ENCODE measurements around the gene RTN4RL1. TPM values are rescaled to one million over a fixed set of nuclear protein-coding genes. Genes with fewer than 3 reads are reported as not detected.

RTN4RL1 gene
- total RNA-seq, 1 experiment from 2014 or later, result 0.22 TPM

DNA sequence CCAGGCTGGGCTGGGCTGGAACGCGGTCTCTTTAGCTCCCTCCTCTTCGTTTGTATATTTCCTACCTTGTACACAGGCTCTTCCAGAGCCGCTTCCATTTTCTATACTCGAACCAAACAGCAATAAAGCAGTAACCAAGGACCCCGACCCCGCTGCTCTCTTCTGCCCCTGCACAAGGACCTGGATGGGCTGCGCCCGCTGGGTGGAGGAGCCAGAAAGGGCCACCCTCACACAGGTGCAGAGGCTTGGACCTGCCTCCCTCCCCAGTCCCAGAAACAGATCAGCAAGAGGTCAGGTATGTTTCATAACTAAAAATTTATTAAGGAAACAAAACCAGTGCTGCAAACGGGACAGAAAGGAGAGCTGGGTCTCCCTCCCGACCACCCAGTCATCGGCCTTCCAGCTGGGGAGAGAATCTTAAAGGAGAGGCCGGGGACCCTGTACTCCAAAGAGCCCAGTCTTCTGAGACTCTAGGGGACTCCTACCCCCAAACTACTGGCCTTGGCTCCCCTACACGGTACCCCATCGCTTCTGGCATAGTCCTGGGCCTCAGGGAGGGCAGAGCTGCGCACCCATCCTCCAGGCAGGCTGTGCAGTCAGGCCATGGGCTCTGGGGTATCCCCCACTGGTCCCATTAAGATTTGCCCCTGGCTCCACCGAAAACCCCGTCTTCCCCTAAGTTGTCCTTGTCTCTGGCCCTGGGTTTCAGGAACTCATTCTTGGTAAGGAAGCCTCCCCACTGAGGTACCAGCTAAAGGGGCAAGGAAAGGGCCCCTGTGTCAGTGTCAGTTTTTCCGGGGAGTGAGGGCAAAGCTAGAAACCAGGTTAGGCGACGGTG lies 34.6 kb upstream of the RTN4RL1 start:
- no peak for DNase-seq
- no peak overlapping the region for H2BK5ac ChIP-seq (ENCODE audit: insufficient read length, low read length)
- H3K4me1 ChIP-seq (ENCODE audit: insufficient read depth, low read length), result peaks cover 5% of the 10 kb centered on the region; the same call in 1 of the 2 replicates
- Mint-ChIP-seq H3K27ac (no peak overlapping the region), H3K36me3 (ENCODE audit: insufficient read depth in 1 of 3, low read depth in 3 of 3) (peaks cover 0 to 25% (median 16%) of the 10 kb centered on the region in 3 experiments; a peak in 6 of 7 replicates), H3K4me1 (peaks cover 25 to 39% of the 10 kb centered on the region in 2 experiments), H3K4me3 (peak overlapping the region in 1 of 2 experiments; percentile 50; a peak in 3 of 5 replicates), H3K27me3 (ENCODE audit: low read depth) (peaks cover 47% of the 10 kb centered on the region), H3K9me3 (no peaks in the 10 kb centered on the region)
- no peak overlapping the region for H3K14ac ChIP-seq (ENCODE audit: insufficient read depth, low read length)
- H3T11ph ChIP-seq (ENCODE audit: low read length), result no peak overlapping the region
- H3K27me3 ChIP-seq (ENCODE audit: insufficient read depth, low read length), result peaks cover 28% of the 10 kb centered on the region
- H2AK5ac ChIP-seq (ENCODE audit: insufficient read length, low read length), result no peak overlapping the region
- no peak overlapping the region for H3K27ac ChIP-seq (ENCODE audit: insufficient read length, low read depth, low read length)
- peaks cover 3% of the 10 kb centered on the region for H3K23me2 ChIP-seq (ENCODE audit: insufficient read length, low read depth, low read length, poor library complexity, severe bottlenecking)
- no peak overlapping the region for H3K18ac ChIP-seq (ENCODE audit: insufficient read length, low read depth, low read length)
- H3K56ac ChIP-seq (ENCODE audit: insufficient read length, low read depth, low read length), result no peak overlapping the region
- H4K91ac ChIP-seq (ENCODE audit: insufficient read length, low read depth, low read length), result no peak overlapping the region
- TF ChIP-seq, protein P1, sequence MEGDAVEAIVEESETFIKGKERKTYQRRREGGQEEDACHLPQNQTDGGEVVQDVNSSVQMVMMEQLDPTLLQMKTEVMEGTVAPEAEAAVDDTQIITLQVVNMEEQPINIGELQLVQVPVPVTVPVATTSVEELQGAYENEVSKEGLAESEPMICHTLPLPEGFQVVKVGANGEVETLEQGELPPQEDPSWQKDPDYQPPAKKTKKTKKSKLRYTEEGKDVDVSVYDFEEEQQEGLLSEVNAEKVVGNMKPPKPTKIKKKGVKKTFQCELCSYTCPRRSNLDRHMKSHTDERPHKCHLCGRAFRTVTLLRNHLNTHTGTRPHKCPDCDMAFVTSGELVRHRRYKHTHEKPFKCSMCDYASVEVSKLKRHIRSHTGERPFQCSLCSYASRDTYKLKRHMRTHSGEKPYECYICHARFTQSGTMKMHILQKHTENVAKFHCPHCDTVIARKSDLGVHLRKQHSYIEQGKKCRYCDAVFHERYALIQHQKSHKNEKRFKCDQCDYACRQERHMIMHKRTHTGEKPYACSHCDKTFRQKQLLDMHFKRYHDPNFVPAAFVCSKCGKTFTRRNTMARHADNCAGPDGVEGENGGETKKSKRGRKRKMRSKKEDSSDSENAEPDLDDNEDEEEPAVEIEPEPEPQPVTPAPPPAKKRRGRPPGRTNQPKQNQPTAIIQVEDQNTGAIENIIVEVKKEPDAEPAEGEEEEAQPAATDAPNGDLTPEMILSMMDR (conservative IDR thresholded peaks at IDR 0.05), result no peak
- H3K4ac ChIP-seq (ENCODE audit: low read depth, low read length), result no peak overlapping the region
- peak overlapping the region; percentile 29 for H3K4me2 ChIP-seq (ENCODE audit: insufficient read depth, insufficient read length, low read length)
- no peak overlapping the region for H2AFZ ChIP-seq (ENCODE audit: low read length)
- no peak overlapping the region for H2BK120ac ChIP-seq (ENCODE audit: low read depth, low read length, poor library complexity, severe bottlenecking)
- H3K23ac ChIP-seq (ENCODE audit: insufficient read length, low read depth, low read length), result no peak overlapping the region
- H2BK12ac ChIP-seq (ENCODE audit: insufficient read length, low read depth, low read length), result no peak overlapping the region
- H4K5ac ChIP-seq (ENCODE audit: insufficient read length, low read depth, low read length), result no peak overlapping the region
- WGBS (ENCODE audit: extremely low coverage, insufficient read length, low lambda C conversion rate), result no CpG with 5 or more reads among the region's 21 CpGs
- H3K79me1 ChIP-seq (ENCODE audit: insufficient read depth, low read depth, low read length, poor library complexity, severe bottlenecking), result no peaks in the 10 kb centered on the region
- H4K20me1 ChIP-seq (ENCODE audit: control insufficient read depth, insufficient read depth, insufficient read length), result peaks cover under 1% of the 10 kb centered on the region
- H3K79me2 ChIP-seq (ENCODE audit: insufficient read depth, low read length), result no peaks in the 10 kb centered on the region
- no peak overlapping the region for H2BK15ac ChIP-seq (ENCODE audit: low read depth, low read length)
- H3K9ac ChIP-seq (ENCODE audit: extremely low read depth, insufficient read length, low read length), result no peak overlapping the region
- H4K8ac ChIP-seq (replicated peaks; ENCODE audit: insufficient read length, low read depth, low read length), result no peak overlapping the region
- H3K9me3 ChIP-seq (ENCODE audit: control insufficient read depth, low read depth, low read length), result no peaks in the 10 kb centered on the region
- H2BK20ac ChIP-seq (ENCODE audit: low read depth, low read length, poor library complexity, severe bottlenecking), result no peak overlapping the region

All from H9 (cell line).